ENCODE data around the gene FBP2.

GRCh38 chr9:94533155-94533554, 60.5 kb downstream of the FBP2 start:
- TF ChIP-seq CTCF (IDR thresholded peaks at IDR 0.05): no peak
- TF ChIP-seq POLR2A (IDR thresholded peaks at IDR 0.05): no peak
